HK-2 (cell line): ENCODE measurements around the gene ZNF524.
A peak's percentile ranks its signal among the peaks of the same experiment; 100 is the strongest.

Source experiments
- DNase-seq: peaks from one replicate; pipeline ENCODE4 v3.0.0-alpha.2; 2018; ENCODE audit not compliant: unreplicated experiment

The ZNF524 gene

GRCh38 chr19:55642153-55643002 is 42.3 kb downstream of the ZNF524 start:
- DNase-seq, result peak; percentile 47

GRCh38 chr19:55643003-55643886 is 43.2 kb downstream of the ZNF524 start, which contains the start of gene ZNF581:
ZNF581 (plus strand) TSS chr19:55643649; CDS start chr19:55644572, 923 bp downstream.
- DNase-seq, result peak; percentile 87

- no peak for DNase-seq
These were observed 43.7 kb downstream of the ZNF524 start for GRCh38 chr19:55643887-55644176.

DNA sequence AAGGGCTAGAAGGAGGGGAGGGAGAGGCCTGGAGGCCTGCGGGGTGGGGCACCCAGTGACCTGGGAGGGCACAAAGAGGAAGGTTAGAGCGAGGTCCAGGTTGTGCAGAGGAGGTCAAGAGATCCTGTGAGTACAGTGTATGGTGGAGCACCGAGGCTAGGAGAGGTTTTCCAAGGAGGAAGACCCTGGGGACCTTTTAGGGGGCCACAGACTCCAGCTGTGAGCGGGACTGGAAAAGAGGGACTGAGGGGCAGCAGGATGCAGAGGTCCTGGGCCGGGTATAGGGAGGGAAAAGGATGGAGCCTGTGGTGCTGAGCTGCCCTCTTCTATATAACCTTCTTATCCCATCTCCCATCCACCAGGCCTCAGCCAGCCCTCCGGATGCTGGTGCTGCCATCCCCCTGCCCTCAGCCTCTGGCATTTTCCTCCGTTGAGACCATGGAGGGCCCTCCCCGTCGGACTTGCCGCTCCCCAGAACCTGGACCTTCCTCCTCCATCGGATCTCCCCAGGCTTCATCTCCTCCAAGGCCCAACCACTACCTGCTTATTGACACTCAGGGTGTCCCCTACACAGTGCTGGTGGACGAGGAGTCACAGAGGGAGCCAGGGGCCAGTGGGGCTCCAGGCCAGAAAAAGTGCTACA is 44.2 kb downstream of the ZNF524 start:
- DNase-seq, result no peak

DNA sequence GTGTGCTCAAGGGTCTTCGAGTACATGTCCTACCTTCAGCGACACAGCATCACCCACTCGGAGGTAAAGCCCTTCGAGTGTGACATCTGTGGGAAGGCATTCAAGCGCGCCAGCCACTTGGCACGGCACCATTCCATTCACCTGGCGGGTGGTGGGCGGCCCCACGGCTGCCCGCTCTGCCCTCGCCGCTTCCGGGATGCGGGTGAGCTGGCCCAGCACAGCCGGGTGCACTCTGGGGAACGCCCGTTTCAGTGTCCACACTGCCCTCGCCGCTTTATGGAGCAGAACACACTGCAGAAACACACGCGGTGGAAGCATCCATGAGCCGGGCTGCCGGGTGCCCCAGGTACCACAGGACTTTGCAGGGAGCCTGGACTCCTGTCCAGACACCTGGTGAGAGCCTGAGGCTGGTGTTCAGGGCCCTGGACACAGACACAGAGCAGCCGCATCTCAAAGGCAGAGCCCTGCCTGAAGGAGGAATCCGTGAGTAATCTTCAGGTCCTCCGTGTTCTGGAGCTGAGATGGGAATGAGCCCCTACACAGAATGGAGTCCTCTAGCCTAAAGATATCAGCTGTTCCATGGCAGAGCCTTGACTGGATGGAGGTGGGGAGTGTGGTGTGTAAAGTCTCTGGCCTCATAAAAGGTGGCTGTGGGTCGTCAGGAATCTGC is 44.9 kb downstream of the ZNF524 start:
- DNase-seq, result peak; percentile 60

GRCh38 chr19:55645512-55645881 is 45.4 kb downstream of the ZNF524 start:
- DNase-seq, result no peak

- DNase-seq, result no peak
These were observed 47.0 kb downstream of the ZNF524 start for GRCh38 chr19:55646889-55647731.

GRCh38 chr19:55647732-55648584 is 47.9 kb downstream of the ZNF524 start, which contains the start of gene CCDC106:
CCDC106 (plus strand) TSS chr19:55648212; CDS start chr19:55649047, 835 bp downstream.
- DNase-seq, result no peak

DNA sequence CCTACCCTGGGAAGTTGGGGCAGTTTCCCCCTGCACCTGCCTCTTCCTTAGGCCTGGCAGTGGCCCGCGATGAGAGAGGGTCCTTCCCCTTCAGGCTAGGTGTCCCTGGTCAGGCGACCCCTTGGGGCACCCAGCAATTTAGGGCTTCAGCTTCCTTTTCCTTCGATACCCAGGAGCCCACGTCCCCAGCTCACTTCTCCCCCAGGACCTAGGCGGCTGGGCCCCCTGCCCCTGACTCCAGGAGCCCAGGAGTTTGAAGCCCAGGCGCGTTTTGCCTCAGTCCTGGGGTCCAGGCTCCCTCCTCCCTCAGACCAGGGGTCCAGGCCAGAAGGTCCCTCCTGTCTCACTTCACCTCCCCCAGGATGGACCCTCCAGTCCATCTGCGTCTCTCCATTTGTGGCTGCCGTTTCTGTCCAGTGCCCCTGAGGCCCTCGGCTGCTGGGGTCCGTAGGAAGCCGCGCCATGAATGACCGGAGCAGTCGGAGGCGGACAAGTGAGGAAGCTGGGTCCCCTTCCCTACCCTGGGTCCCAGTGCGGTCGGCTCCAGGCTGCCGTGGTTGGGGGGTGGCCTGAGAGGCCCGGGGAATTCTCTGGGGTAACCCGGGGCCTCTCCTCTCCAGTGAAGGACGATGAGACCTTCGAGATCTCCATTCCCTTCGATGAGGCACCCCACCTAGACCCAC is 48.6 kb downstream of the ZNF524 start:
- DNase-seq, result no peak

GRCh38 chr19:55649268-55650125 is 49.4 kb downstream of the ZNF524 start:
- no peak for DNase-seq

GRCh38 chr19:55650126-55650557 is 50.1 kb downstream of the ZNF524 start:
- no peak for DNase-seq

GRCh38 chr19:55650602-55651230 is 50.6 kb downstream of the ZNF524 start:
- no peak for DNase-seq

- no peak for DNase-seq
These were observed 51.1 kb downstream of the ZNF524 start for GRCh38 chr19:55651236-55651635.

GRCh38 chr19:55652311-55653128 is 52.4 kb downstream of the ZNF524 start:
- no peak for DNase-seq
